ELR (cell line): Measurements from ENCODE around the gene GRIK4.
A peak's percentile ranks its signal among the peaks of the same experiment; 100 is the strongest.

Experiments
- DNase-seq: peaks from one replicate; pipeline ENCODE4 v3.0.0-alpha.2; 2015; ENCODE audit warnings: low read depth

GRIK4 gene

DNA sequence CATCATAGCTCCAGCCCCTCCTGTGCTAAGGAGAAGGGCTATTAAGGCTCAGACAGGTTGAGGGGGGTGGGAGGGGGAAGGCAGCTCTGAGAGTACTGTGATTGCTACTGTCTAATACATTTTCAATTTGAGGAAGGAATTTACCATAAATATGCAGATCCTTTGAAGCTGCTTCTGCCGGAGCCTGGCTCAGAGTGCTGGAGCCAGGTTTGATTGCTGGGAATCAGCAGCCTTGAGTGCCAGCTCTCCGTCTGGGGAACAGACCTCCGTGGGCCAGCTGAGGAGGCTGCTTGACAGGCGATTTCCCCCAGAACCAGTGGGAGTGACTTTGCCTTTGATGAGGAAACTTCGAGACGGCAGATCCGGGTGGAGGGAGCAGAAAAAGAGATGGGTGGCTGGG, 370.6 kb downstream of the GRIK4 start:
- DNase-seq: no peak

DNA sequence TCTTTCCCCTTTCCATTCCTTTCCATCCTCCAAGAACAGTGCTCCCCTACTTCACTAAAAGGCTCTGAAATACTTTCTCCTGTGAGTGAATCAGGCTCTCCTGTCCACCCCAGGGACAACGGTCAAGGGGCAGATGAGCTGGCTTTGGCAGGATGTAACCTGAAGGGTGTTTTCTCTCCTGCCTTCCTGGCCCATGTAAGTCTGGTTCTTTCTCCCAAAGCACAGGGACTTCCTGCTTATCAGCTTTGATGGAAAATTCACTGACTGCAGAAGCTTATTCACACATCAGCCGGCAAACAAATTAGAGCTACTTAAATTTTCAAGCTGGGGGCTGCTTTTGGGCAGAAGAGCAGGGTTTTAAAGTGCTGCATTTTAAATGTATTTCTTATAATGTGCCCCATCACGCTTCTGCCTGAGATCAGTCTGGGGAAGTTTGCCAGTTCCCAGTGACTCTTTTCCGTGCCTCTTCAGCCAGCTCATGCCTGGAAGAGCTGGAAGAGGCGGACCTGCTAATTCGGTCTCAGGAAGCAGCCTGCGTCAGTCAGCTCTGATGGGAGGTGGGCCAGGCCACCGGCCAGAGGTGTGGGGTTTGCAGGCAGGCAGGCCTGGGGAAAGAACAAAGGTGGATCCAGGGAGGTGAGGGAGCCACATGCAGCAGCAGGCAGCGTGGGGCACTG, 372.0 kb downstream of the GRIK4 start:
- peak; percentile 17 for DNase-seq

GRCh38 chr11:120884154-120885020, 372.8 kb downstream of the GRIK4 start:
- no peak for DNase-seq

- DNase-seq: no peak
These were observed 379.2 kb downstream of the GRIK4 start for GRCh38 chr11:120890609-120891320.

DNA sequence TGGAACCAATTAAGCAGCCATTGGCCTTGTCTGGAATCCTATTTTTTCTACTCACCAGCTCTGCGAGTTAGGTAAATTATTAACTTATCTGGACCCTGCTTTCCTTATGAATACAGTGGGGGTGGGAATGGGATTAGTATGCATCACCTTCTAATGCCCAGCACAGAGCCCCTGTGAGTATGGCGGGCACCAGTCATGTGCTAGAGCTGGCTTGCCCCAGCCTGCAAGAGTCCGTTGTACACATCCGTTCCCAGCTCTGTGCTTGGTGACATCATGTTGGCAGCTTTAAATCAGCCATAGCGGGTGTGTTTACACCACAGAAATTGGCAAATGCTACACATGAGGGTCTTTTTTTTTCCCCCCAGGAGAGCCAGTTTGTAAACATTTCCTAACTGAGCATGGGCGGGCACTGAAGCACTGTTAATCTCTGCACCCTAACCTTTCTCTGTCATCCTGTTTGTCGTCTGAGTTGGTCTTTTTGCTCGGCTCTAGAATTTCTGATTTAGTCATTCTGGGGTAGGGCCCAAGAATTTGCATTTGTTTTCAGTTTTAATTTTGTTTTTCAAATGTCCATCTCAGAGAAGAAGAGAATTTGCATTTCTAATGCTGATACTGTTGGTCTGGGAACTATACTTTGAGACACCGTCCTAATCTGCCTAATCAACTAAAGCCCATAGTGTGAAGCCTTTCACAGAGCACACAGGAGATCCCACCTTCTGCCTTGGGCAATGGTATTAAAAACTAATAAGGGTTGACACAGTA, 382.1 kb downstream of the GRIK4 start:
- DNase-seq: no peak

- no peak for DNase-seq
These were observed 382.8 kb downstream of the GRIK4 start for GRCh38 chr11:120894202-120894985.

GRCh38 chr11:120896687-120897086, 385.1 kb downstream of the GRIK4 start:
- no peak for DNase-seq

GRCh38 chr11:120898568-120898967, 387.0 kb downstream of the GRIK4 start:
- DNase-seq: no peak

DNA sequence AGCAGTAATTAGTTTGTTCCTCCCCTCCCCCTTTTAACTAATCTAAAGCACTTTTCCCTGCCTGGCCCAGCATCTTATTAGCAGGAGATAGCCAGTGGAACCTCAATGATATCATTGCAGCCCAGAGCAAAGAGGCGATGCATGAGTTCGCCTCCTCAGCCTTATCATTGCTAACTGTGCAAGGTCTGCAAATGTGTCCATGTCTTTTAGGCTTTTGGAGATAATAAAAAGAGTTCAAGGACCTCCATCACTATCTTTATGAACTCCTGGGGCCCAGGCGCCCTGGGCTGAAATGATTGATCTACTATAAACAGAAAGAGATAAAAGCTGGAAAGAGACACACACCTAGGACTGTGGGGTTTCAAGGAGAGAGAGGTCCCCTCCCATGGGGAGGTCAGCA, 388.2 kb downstream of the GRIK4 start:
- no peak for DNase-seq

DNA sequence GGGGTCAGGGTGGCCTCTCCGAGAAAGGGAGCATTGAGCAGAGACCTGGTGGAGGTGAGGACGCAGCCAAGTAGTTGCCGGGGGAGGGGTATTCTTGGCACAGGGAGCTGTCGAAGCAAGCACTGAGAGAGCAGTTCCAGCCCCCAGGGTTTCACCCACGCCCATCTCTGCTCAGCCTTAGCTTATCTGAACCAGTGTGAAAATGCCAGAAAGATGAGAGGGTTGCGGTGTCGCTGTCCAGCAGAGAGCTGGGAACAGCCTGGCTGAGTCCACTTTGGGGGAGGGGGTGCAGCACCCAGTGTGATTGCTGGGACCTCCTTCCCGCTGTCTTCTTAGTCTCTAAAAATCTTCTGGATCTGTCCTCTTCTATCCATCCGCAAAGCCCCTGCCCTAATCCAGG, 389.1 kb downstream of the GRIK4 start:
- no peak for DNase-seq

GRCh38 chr11:120903686-120904085, 392.1 kb downstream of the GRIK4 start:
- no peak for DNase-seq

GRCh38 chr11:120904116-120904515, 392.6 kb downstream of the GRIK4 start:
- DNase-seq: no peak

GRCh38 chr11:120906766-120907165, 395.2 kb downstream of the GRIK4 start:
- no peak for DNase-seq

GRCh38 chr11:120907971-120908370, 396.4 kb downstream of the GRIK4 start:
- DNase-seq: no peak

- DNase-seq: no peak
These were observed 397.1 kb downstream of the GRIK4 start for GRCh38 chr11:120908461-120909181.

- no peak for DNase-seq
These were observed 398.3 kb downstream of the GRIK4 start for GRCh38 chr11:120909676-120910416.

GRCh38 chr11:120911943-120912342, 400.4 kb downstream of the GRIK4 start:
- no peak for DNase-seq

DNA sequence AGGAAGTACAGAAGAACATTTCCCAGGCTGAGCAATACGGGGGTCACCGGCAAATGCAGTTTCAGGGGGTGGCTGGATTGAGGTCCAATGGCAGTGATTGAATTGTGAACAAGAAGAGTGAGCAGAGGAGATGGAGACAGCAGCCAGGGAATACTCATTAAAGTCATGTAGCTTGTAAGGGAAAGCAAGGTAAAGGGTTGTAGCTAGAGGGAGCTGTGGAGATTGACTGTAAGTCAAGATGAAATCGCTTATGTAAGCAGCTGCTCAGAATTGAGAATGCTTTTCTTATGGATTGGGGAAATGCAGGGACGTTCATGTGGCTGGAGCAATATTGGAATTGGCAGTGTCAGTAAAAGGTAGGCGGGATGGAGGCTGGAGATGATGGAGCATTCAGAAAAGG, 401.0 kb downstream of the GRIK4 start:
- DNase-seq: peak; percentile 52

DNA sequence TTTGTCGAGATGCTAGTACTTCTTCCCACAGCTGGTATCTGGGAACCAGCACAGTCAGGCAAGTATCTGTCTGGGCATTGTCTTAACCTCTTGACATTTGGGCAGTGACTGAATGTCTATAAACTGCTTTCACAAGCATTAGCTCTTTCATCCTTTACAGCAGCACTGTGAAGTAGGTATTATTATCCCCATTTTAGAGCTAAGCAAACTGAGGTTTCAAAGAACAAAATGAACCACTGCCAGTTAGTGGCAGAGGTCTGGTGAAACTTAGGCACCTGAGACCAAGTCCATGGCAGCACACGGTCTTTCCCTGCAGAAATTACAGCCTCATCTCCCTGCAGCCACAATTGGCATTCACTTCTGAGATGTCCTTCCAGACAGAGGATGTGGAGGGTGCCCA, 401.4 kb downstream of the GRIK4 start:
- no peak for DNase-seq

- DNase-seq: no peak
These were observed 402.5 kb downstream of the GRIK4 start for GRCh38 chr11:120914021-120914420.
